ENCODE data around the gene VDAC1.

VDAC1 gene

DNA sequence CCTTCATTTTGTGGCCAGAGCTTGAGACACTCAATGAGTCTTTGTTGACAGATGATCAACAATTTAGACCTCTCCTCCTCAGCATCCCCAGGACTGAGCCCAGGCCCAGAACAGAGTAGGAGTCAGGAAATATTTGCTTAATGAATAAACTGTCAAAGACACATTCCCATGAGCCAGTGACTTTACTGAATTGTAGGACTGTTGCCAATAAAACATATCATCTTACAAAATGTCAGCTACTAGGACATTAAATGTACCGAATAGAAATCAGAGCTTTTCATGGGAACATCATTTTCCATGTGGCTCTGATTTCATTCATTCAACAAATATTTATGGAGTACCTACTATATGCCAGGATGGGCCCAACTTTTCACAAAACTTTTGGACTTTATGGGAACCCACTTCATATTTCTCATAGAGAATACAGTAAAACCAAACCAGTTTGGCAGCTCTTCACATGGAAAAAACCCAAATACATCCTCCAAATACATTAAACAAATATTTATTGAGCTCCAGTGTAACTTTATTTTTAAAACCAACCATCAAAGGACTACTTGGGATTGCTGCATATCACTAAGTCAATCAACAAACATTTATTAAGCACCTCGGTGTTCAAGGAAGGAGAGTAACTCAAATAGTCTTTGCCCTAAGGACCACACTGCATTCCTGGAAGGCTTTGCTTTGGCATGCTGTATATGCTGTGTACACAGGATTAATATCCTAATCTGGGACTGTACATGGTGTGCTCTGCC is 11.4 kb downstream of the VDAC1 start:
- DNase-seq (ENCODE audit: low read depth in 1 of 2, low spot score in 1 of 2) = no peak
- Histone ChIP-seq H3K27ac (replicated peaks) (no peak overlapping the region), H3K4me3 (replicated peaks; ENCODE audit: insufficient read depth, low read length) (no peak overlapping the region), H3K27me3 (ENCODE audit: insufficient read depth, poor library complexity, severe bottlenecking) (no peaks in the 10 kb centered on the region)
- TF ChIP-seq, protein P1, sequence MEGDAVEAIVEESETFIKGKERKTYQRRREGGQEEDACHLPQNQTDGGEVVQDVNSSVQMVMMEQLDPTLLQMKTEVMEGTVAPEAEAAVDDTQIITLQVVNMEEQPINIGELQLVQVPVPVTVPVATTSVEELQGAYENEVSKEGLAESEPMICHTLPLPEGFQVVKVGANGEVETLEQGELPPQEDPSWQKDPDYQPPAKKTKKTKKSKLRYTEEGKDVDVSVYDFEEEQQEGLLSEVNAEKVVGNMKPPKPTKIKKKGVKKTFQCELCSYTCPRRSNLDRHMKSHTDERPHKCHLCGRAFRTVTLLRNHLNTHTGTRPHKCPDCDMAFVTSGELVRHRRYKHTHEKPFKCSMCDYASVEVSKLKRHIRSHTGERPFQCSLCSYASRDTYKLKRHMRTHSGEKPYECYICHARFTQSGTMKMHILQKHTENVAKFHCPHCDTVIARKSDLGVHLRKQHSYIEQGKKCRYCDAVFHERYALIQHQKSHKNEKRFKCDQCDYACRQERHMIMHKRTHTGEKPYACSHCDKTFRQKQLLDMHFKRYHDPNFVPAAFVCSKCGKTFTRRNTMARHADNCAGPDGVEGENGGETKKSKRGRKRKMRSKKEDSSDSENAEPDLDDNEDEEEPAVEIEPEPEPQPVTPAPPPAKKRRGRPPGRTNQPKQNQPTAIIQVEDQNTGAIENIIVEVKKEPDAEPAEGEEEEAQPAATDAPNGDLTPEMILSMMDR (IDR thresholded peaks at IDR 0.05; ENCODE audit: insufficient read depth, low read length) = no peak
- TF ChIP-seq GABPA (IDR thresholded peaks at IDR 0.05; ENCODE audit: low read depth) (no peak), SPI1 (IDR thresholded peaks at IDR 0.05; ENCODE audit: borderline replicate concordance, low read depth) (no peak), POLR2AphosphoS5 (IDR thresholded peaks at IDR 0.05; ENCODE audit: low read depth) (no peak)
- TF ChIP-seq, protein P2, sequence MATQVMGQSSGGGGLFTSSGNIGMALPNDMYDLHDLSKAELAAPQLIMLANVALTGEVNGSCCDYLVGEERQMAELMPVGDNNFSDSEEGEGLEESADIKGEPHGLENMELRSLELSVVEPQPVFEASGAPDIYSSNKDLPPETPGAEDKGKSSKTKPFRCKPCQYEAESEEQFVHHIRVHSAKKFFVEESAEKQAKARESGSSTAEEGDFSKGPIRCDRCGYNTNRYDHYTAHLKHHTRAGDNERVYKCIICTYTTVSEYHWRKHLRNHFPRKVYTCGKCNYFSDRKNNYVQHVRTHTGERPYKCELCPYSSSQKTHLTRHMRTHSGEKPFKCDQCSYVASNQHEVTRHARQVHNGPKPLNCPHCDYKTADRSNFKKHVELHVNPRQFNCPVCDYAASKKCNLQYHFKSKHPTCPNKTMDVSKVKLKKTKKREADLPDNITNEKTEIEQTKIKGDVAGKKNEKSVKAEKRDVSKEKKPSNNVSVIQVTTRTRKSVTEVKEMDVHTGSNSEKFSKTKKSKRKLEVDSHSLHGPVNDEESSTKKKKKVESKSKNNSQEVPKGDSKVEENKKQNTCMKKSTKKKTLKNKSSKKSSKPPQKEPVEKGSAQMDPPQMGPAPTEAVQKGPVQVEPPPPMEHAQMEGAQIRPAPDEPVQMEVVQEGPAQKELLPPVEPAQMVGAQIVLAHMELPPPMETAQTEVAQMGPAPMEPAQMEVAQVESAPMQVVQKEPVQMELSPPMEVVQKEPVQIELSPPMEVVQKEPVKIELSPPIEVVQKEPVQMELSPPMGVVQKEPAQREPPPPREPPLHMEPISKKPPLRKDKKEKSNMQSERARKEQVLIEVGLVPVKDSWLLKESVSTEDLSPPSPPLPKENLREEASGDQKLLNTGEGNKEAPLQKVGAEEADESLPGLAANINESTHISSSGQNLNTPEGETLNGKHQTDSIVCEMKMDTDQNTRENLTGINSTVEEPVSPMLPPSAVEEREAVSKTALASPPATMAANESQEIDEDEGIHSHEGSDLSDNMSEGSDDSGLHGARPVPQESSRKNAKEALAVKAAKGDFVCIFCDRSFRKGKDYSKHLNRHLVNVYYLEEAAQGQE (IDR thresholded peaks at IDR 0.05; ENCODE audit: insufficient replicate concordance, low read depth) = no peak

- no peak overlapping the region for H3K4me3 ChIP-seq (replicated peaks; ENCODE audit: insufficient read depth, low read length)
- H3K27me3 ChIP-seq (ENCODE audit: insufficient read depth, poor library complexity, severe bottlenecking) = no peaks in the 10 kb centered on the region
- TF ChIP-seq POLR2AphosphoS5 (IDR thresholded peaks at IDR 0.05; ENCODE audit: low read depth) (no peak), GABPA (IDR thresholded peaks at IDR 0.05; ENCODE audit: low read depth) (no peak), SPI1 (IDR thresholded peaks at IDR 0.05; ENCODE audit: borderline replicate concordance, low read depth) (no peak)
- TF ChIP-seq, protein P2 (IDR thresholded peaks at IDR 0.05; ENCODE audit: insufficient replicate concordance, low read depth) = no peak
- TF ChIP-seq, protein P1 (IDR thresholded peaks at IDR 0.05; ENCODE audit: insufficient read depth, low read length) = no peak
- H3K27ac ChIP-seq (replicated peaks) = no peak overlapping the region
- no peak for DNase-seq (ENCODE audit: low read depth in 1 of 2, low spot score in 1 of 2)
These were observed 12.2 kb downstream of the VDAC1 start for GRCh38 chr5:133992429-133993155.

GRCh38 chr5:133991171-133991910 is 13.4 kb downstream of the VDAC1 start:
- Histone ChIP-seq H3K27ac (replicated peaks) (no peak overlapping the region), H3K27me3 (ENCODE audit: insufficient read depth, poor library complexity, severe bottlenecking) (no peaks in the 10 kb centered on the region), H3K4me3 (replicated peaks; ENCODE audit: insufficient read depth, low read length) (no peak overlapping the region)
- TF ChIP-seq GABPA (IDR thresholded peaks at IDR 0.05; ENCODE audit: low read depth) (no peak), POLR2AphosphoS5 (IDR thresholded peaks at IDR 0.05; ENCODE audit: low read depth) (no peak), SPI1 (IDR thresholded peaks at IDR 0.05; ENCODE audit: borderline replicate concordance, low read depth) (no peak)
- TF ChIP-seq, protein P2 (IDR thresholded peaks at IDR 0.05; ENCODE audit: insufficient replicate concordance, low read depth) = no peak
- TF ChIP-seq, protein P1 (IDR thresholded peaks at IDR 0.05; ENCODE audit: insufficient read depth, low read length) = no peak
- no peak for DNase-seq (ENCODE audit: low read depth in 1 of 2, low spot score in 1 of 2)

Measured in HL-60 (cell line).